CD4-positive, alpha-beta T cell (primary cell): ENCODE results near the gene UGT3A1. TPM values are rescaled to one million over a fixed set of nuclear protein-coding genes. Genes with fewer than 3 reads are reported as not detected.

Source experiments
- ATAC-seq: fragments of 200-7000 bp; cut with Tn5 transposase; one replicate; pipeline ENCODE4 v1.10.0; 2022; ENCODE audit warnings: mild to moderate bottlenecking; ENCODE audit not compliant: poor library complexity
- CTCF ChIA-PET: fragments of 350-600 bp; sonication (Branson Sonifier 250); formaldehyde crosslinking; loops from one replicate; lab custom pipeline; 2021; ENCODE audit warnings: antibody characterized with exemption, inconsistent platforms; lab: Charles Lee
- POLR2A ChIA-PET: fragments of 350-600 bp; sonication (Branson Sonifier 250); formaldehyde crosslinking; loops from one replicate; lab custom pipeline; 2021; ENCODE audit warnings: antibody characterized with exemption, inconsistent platforms; lab: Charles Lee
- DNase-seq, 14 experiments: peaks; one replicate each; pipeline ENCODE4 v3.0.0-alpha.2; 2013 to 2020; ENCODE audit warnings: mixed read lengths in 2 of 14
- H3K27ac ChIP-seq, 2 donors: one replicate each; pipeline versions ENCODE4 v1.5.1 to v1.7.0; 2013; ENCODE audit warnings: low read length in 2 of 2, low read depth in 1 of 2, mild to moderate bottlenecking in 1 of 2
- H3K27me3 ChIP-seq, 2 experiments: 1 replicate in 1 of 2; 2 replicates in 1 of 2; pipeline versions ENCODE4 v1.6.1 to v1.7.0; 2013; ENCODE audit warnings: low read length in 2 of 2, control low read depth in 1 of 2, mild to moderate bottlenecking in 1 of 2, moderate library complexity in 1 of 2; ENCODE audit not compliant: insufficient read depth in 2 of 2, control insufficient read depth in 1 of 2
- H3K36me3 ChIP-seq: one replicate; pipeline ENCODE4 v1.6.1; 2013; ENCODE audit warnings: low read length, control low read depth; ENCODE audit not compliant: insufficient read depth
- H3K4me1 ChIP-seq: one replicate; pipeline ENCODE4 v1.6.1; 2013; ENCODE audit warnings: low read length, control low read depth; ENCODE audit not compliant: insufficient read depth
- H3K4me3 ChIP-seq: one replicate; pipeline ENCODE4 v1.5.1; 2013; ENCODE audit warnings: mild to moderate bottlenecking, low read length, moderate library complexity
- H3K9me3 ChIP-seq, 2 experiments: 1 replicate in 1 of 2; 2 replicates in 1 of 2; pipeline versions ENCODE4 v1.6.1 to v1.7.0; 2013; ENCODE audit warnings: low read length in 2 of 2, mild to moderate bottlenecking in 2 of 2, control low read depth in 1 of 2, moderate library complexity in 1 of 2; ENCODE audit not compliant: control insufficient read depth in 1 of 2, insufficient read depth in 1 of 2
- H3K27ac Mint-ChIP-seq: one replicate; pipeline ENCODE4 v1.8.0; 2020; ENCODE audit warnings: mixed read lengths
- H3K27me3 Mint-ChIP-seq: one replicate; pipeline ENCODE4 v1.8.0; 2021; ENCODE audit warnings: mixed read lengths
- H3K36me3 Mint-ChIP-seq: one replicate; pipeline ENCODE4 v1.8.0; 2021; ENCODE audit warnings: low read depth, mixed read lengths
- H3K4me1 Mint-ChIP-seq: one replicate; pipeline ENCODE4 v1.8.0; 2021; ENCODE audit warnings: low read depth, mixed read lengths
- H3K4me3 Mint-ChIP-seq: one replicate; pipeline ENCODE4 v1.8.0; 2020; ENCODE audit warnings: mild to moderate bottlenecking, mixed read lengths
- H3K9me3 Mint-ChIP-seq: one replicate; pipeline ENCODE4 v1.8.0; 2020; ENCODE audit warnings: mixed read lengths
- CTCF ChIP-seq: fragments of 200-600 bp; IDR thresholded peaks from one replicate; pipeline ENCODE4 v1.8.0; 2022; ENCODE audit warnings: antibody characterized with exemption, mild to moderate bottlenecking
- intact Hi-C, 2 experiments: fragments of 100-400 bp; cut with DNase I in 1 of 2; cut with micrococcal nuclease in 1 of 2; formaldehyde crosslinking; loops; one replicate each; pipeline versions ENCODE4 v1.15.1 to v1.9.0; 2023 to 2025; cut with DNase I, micrococcal nuclease
- total RNA-seq, 174 experiments: library from RNA in 2 of 174; stranded (reverse) in 2 of 174; gene quantifications; one replicate each; pipeline ENCODE4 v1.2.3 and lab custom pipeline; 2021 to 2026

The UGT3A1 gene
- total RNA-seq, 2 experiments from 2014 or later: not detected

DNA sequence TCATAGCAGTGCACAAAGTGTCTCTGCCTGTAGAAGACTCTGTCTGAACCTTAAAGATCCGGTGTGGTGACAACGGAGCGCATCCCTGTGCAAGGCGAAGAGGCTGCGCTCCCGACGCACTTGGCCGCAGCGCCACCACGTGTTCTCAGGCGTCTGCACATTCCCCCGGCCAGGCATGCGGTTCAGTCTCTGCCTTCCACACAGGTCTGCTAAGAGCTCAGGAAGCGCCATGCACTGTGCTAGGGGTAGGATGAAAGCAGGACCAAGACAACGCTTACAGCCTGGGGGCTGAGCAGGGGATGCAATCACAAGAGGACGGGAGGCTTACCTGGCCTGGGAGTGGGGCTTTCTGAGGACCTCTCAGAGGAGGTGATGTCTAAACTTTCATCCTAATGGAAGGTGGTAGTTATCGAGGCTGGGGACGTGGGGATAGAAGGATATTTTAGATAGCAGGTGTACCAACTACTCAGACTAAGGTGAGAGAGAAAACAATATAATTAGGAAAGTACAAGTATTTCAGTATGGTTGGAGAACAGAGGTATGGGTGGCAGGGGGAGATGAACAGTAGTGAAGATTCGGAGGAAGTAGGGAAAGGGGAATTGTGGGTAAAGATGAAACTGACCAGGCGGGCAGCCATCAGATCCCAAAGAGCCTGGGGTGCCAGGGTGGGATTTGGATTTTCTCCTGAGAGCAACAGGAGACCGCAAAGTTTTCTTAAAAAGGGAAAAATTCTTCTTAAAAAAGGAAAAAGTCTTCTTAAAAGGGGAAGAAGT, 66.1 kb downstream of the UGT3A1 start:
- ChIA-PET POLR2A (interaction anchor here (0.6 to 3.0 kb wide), 12 partner anchors 40 to 307 kb away, joined by 3 to 31 read pairs (median 5); partner anchors contain the start of genes IL7R and SPEF2), CTCF (interaction anchor here (0.5 to 6.4 kb wide), 44 partner anchors 12 to 995 kb away, joined by 3 to 143 read pairs (median 4); partner anchors contain the start of genes IL7R and SPEF2)
- H3K36me3 ChIP-seq: no peaks in the 10 kb centered on the region
- peak overlapping the region in 1 of 2 donors; percentile 6 for H3K27ac ChIP-seq
- peaks cover 22% of the 10 kb centered on the region for H3K4me1 ChIP-seq
- Mint-ChIP-seq H3K27ac (peak overlapping the region; percentile 74), H3K36me3 (no peaks in the 10 kb centered on the region), H3K4me3 (peak overlapping the region; percentile 74), H3K9me3 (no peaks in the 10 kb centered on the region), H3K27me3 (no peaks in the 10 kb centered on the region), H3K4me1 (peaks cover 43% of the 10 kb centered on the region)
- H3K27me3 ChIP-seq: no peaks in the 10 kb centered on the region
- DNase-seq: peak; percentile 77 to 93 (median 86)
- intact Hi-C loops: loop anchor here (1.0 to 5.0 kb wide), 6 partner anchors 43 to 968 kb away; partner anchors contain the start of gene SPEF2 (in 1 of the 2)
- TF ChIP-seq CTCF: peak; percentile 87
- peak overlapping the region; percentile 42 for H3K4me3 ChIP-seq
- ATAC-seq: peak; percentile 92
- peaks cover 0 to 2% of the 10 kb centered on the region in 2 experiments for H3K9me3 ChIP-seq

DNA sequence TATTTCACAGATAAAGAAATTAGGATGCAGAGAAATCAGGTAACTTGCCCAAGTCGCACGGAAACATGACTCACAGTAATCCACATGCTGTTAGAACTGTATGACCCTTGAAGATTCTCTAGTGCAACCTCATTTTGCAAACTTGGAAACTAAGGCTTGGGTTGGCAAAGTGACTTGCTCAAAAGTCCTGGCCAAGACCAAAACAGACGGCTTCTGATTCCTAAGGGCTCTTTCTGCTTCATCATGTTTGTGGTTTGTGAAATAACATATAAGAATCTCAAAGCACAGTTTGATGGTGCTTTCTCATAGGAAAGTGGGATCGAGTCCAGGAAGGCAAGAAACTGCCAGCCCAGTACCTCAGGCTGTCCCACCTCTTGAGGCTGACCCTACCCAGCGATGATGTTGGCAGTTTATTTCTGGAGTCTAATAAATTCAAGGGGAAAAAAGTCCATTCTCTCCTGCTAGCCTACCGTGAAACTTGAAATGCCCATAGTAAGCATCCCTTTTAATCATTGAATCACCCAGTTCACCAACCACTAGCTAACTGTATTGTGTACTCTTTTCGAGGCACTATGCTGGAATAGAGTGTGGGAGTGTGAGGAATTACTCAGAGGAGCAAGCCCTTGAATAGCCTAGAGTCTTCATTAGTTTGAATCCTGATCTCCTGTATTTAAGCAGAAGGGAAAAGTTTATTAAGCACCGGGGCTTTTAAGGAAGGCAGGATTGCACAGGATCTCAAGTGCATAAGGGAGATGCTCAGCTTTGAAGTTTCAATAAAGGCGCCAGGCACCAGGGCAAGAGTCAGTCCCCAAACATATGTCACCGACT, 66.9 kb downstream of the UGT3A1 start:
- Mint-ChIP-seq H3K9me3 (peaks cover 3% of the 10 kb centered on the region), H3K36me3 (no peaks in the 10 kb centered on the region), H3K27ac (peak overlapping the region; percentile 74), H3K27me3 (no peaks in the 10 kb centered on the region), H3K4me3 (peak overlapping the region; percentile 74), H3K4me1 (peaks cover 43% of the 10 kb centered on the region)
- Histone ChIP-seq H3K27ac (peak overlapping the region in 1 of 2 donors; percentile 6), H3K36me3 (no peaks in the 10 kb centered on the region), H3K27me3 (no peaks in the 10 kb centered on the region), H3K9me3 (peaks cover 0 to 6% of the 10 kb centered on the region in 2 experiments), H3K4me3 (peak overlapping the region; percentile 42), H3K4me1 (peaks cover 22% of the 10 kb centered on the region)
- peak; percentile 2 for ATAC-seq
- no peak for TF ChIP-seq CTCF
- intact Hi-C loops: loop anchor here (2.0 to 5.0 kb wide), 3 partner anchors 42 to 266 kb away; no protein-coding TSS in a partner anchor
- peak in 3 of 14 experiments; percentile 31 to 39 (median 36) for DNase-seq
- ChIA-PET CTCF (interaction anchor here (0.6 to 6.4 kb wide), 35 partner anchors 11 to 826 kb away, joined by 3 to 143 read pairs (median 5); partner anchors contain the start of genes IL7R and SPEF2), POLR2A (interaction anchor here (0.6 to 3.0 kb wide), 13 partner anchors 39 to 307 kb away, joined by 3 to 31 read pairs (median 5); partner anchors contain the start of genes IL7R and SPEF2)

DNA sequence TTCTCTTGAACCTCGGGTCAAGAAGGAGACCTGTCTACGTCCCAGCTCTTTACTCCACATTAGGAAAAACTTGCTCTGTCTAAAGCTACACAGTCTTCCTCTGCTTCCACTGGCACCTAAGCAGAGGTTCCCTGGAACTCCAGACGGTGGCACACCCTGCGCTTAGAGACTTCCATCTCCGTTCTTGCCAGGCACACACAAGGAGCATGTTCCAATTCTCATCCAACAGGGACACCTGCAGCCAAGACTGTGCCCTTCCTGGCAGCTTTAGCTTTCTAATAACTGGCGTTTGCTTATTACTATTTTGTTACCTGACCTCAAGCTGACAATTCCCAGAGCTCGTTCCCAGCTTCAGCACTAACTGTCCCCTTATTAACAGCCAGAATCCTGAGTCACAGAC, 68.7 kb downstream of the UGT3A1 start:
- peaks cover 43% of the 10 kb centered on the region for H3K4me1 Mint-ChIP-seq
- DNase-seq: no peak
- Histone ChIP-seq H3K27ac (no peak overlapping the region), H3K27me3 (no peaks in the 10 kb centered on the region), H3K36me3 (no peaks in the 10 kb centered on the region), H3K4me1 (peaks cover 22% of the 10 kb centered on the region), H3K4me3 (no peak overlapping the region), H3K9me3 (peaks cover 0 to 6% of the 10 kb centered on the region in 2 experiments)
- no peak for ATAC-seq
- POLR2A ChIA-PET: no interaction called here
- CTCF ChIA-PET: interaction anchor here (0.9 to 1.8 kb wide), 2 partner anchors 145 to 271 kb away, joined by 4 to 6 read pairs; no protein-coding TSS in a partner anchor
- H3K36me3 Mint-ChIP-seq: no peaks in the 10 kb centered on the region
- intact Hi-C loops: loop anchor here in 1 of 2 experiments (5.0 kb wide), 1 partner anchor 40 kb away; no protein-coding TSS in a partner anchor
- no peak overlapping the region for H3K4me3 Mint-ChIP-seq
- no peak for TF ChIP-seq CTCF
- H3K27ac Mint-ChIP-seq: no peak overlapping the region
- H3K27me3 Mint-ChIP-seq: no peaks in the 10 kb centered on the region
- H3K9me3 Mint-ChIP-seq: peaks cover 7% of the 10 kb centered on the region
